ENCODE measurements around the gene INF2. TPM values are rescaled to one million over a fixed set of nuclear protein-coding genes. Genes with fewer than 3 reads are reported as not detected.
A peak's percentile ranks its signal among the peaks of the same experiment; 100 is the strongest.
"Not testable (repeated sequence)": the region's sequence is repeated elsewhere in the genome, so short reads cannot be mapped to it uniquely, and the experiment has no call there.

INF2 gene
- total RNA-seq, 4 donors from 2014 or later: 44.6 to 102 (median 64.7) TPM

GRCh38 chr14:104746934-104747481, 57.6 kb downstream of the INF2 start:
- ATAC-seq: peak; percentile 77
- TF ChIP-seq CTCF (IDR thresholded peaks at IDR 0.05): no peak
- peak; percentile 41 for TF ChIP-seq POLR2AphosphoS5 (IDR thresholded peaks at IDR 0.05)
- Histone ChIP-seq H3K36me3 (peaks cover 0 to 17% of the 10 kb centered on the region in 2 donors), H3K27ac (peak overlapping the region; percentile 27 to 75 (median 64)), H3K27me3 (no peaks in the 10 kb centered on the region), H3K4me1 (peaks cover 3 to 60% (median 17%) of the 10 kb centered on the region in 3 donors), H3K9me3 (no peaks in the 10 kb centered on the region), H3K4me3 (no peak overlapping the region)
- WGBS, 2 donors (ENCODE audit: low coverage in 1 of 2): 21 to 38% methylated on average over 7 of the region's 7 CpGs

GRCh38 chr14:104747876-104748275, 58.5 kb downstream of the INF2 start:
- H3K27ac ChIP-seq: peak overlapping the region in 3 of 4 donors; percentile 57 to 75 (median 72)
- WGBS, 2 donors (ENCODE audit: low coverage in 1 of 2): 100% methylated on average over 1 of the region's 9 CpGs; no CpG with 5 or more reads in 1 of the 2 donors
- no peaks in the 10 kb centered on the region for H3K27me3 ChIP-seq
- peaks cover 3 to 64% (median 21%) of the 10 kb centered on the region in 3 donors for H3K4me1 ChIP-seq
- TF ChIP-seq EP300 (IDR thresholded peaks at IDR 0.05) (no peak), POLR2A (IDR thresholded peaks at IDR 0.05) (no peak), POLR2AphosphoS5 (IDR thresholded peaks at IDR 0.05) (no peak), CTCF (IDR thresholded peaks at IDR 0.05) (no peak)
- H3K9me3 ChIP-seq: no peaks in the 10 kb centered on the region
- H3K36me3 ChIP-seq: peaks cover 0 to 17% of the 10 kb centered on the region in 2 donors
- H3K4me3 ChIP-seq: no peak overlapping the region
- ATAC-seq: no peak

GRCh38 chr14:104749111-104749649, 59.8 kb downstream of the INF2 start:
- TF ChIP-seq POLR2A (IDR thresholded peaks at IDR 0.05) (no peak), EP300 (IDR thresholded peaks at IDR 0.05) (no peak), POLR2AphosphoS5 (IDR thresholded peaks at IDR 0.05) (no peak), CTCF (IDR thresholded peaks at IDR 0.05) (no peak)
- ATAC-seq: no peak
- peaks cover 0 to 4% of the 10 kb centered on the region in 2 donors for H3K36me3 ChIP-seq
- WGBS, 2 donors (ENCODE audit: low coverage in 1 of 2): 10 to 20% methylated on average over 2 of the region's 11 CpGs
- H3K4me1 ChIP-seq: peaks cover 3 to 72% (median 26%) of the 10 kb centered on the region in 3 donors
- H3K4me3 ChIP-seq: no peak overlapping the region
- H3K27me3 ChIP-seq: no peaks in the 10 kb centered on the region
- no peaks in the 10 kb centered on the region for H3K9me3 ChIP-seq
- peak overlapping the region in 3 of 4 donors; percentile 20 to 75 (median 35) for H3K27ac ChIP-seq

- no peak for TF ChIP-seq EP300 (IDR thresholded peaks at IDR 0.05)
- no peak for TF ChIP-seq POLR2A (IDR thresholded peaks at IDR 0.05)
- no peak for TF ChIP-seq CTCF (IDR thresholded peaks at IDR 0.05)
- no peak for TF ChIP-seq POLR2AphosphoS5 (IDR thresholded peaks at IDR 0.05)
- Histone ChIP-seq H3K4me1 (peaks cover 3 to 82% (median 36%) of the 10 kb centered on the region in 3 donors), H3K36me3 (peaks cover 0 to 6% of the 10 kb centered on the region in 2 donors), H3K27ac (no peak overlapping the region), H3K27me3 (no peaks in the 10 kb centered on the region), H3K4me3 (no peak overlapping the region), H3K9me3 (no peaks in the 10 kb centered on the region)
- 72 to 92% methylated on average over 2 to 3 of the region's 12 CpGs for WGBS, 2 donors (ENCODE audit: low coverage in 1 of 2)
- ATAC-seq: no peak
Observed at GRCh38 chr14:104750056-104750752, 60.8 kb downstream of the INF2 start.

- H3K27ac ChIP-seq, H3K4me3 ChIP-seq, H3K27me3 ChIP-seq: not testable (repeated sequence)
Observed at GRCh38 chr14:104750753-104751057, 61.3 kb downstream of the INF2 start.

More at GRCh38 chr14:104750753-104751057, 61.3 kb downstream of the INF2 start:
- Histone ChIP-seq H3K36me3 (peaks cover 0 to 11% of the 10 kb centered on the region in 2 donors), H3K4me1 (peaks cover 3 to 83% (median 38%) of the 10 kb centered on the region in 3 donors)
- not testable (repeated sequence) for ATAC-seq, H3K9me3 ChIP-seq
- WGBS, 2 donors (ENCODE audit: low coverage in 1 of 2): 80 to 90% methylated on average over 1 to 5 of the region's 5 CpGs

Data from gastroesophageal sphincter (tissue), 4 donors.